ENCODE data around the gene TTK.

DNA sequence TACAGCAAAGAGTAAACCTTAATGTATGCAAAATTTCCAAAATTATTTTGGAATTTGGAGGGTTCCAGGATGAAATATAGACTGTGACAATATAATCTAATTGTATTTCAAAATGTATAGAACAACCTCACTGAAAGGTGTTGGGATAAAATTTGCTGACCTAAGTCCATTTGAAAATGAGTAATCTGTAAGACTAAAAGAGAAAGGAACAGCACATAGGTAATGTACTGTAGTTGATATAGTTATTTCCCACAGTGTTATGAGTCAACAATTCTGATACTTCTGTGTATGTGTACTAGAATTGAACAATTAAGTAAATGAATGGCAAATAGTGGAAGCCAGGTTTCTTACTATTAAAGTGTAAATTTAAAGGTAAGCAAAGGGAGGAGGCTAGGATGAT is 33.3 kb upstream of the TTK start:
- TF ChIP-seq, protein P1, sequence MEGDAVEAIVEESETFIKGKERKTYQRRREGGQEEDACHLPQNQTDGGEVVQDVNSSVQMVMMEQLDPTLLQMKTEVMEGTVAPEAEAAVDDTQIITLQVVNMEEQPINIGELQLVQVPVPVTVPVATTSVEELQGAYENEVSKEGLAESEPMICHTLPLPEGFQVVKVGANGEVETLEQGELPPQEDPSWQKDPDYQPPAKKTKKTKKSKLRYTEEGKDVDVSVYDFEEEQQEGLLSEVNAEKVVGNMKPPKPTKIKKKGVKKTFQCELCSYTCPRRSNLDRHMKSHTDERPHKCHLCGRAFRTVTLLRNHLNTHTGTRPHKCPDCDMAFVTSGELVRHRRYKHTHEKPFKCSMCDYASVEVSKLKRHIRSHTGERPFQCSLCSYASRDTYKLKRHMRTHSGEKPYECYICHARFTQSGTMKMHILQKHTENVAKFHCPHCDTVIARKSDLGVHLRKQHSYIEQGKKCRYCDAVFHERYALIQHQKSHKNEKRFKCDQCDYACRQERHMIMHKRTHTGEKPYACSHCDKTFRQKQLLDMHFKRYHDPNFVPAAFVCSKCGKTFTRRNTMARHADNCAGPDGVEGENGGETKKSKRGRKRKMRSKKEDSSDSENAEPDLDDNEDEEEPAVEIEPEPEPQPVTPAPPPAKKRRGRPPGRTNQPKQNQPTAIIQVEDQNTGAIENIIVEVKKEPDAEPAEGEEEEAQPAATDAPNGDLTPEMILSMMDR (IDR thresholded peaks at IDR 0.05) = no peak
- TF ChIP-seq POLR2A (IDR thresholded peaks at IDR 0.05) = no peak
- TF ChIP-seq POLR2AphosphoS5 (IDR thresholded peaks at IDR 0.05) = no peak
